ENCODE measurements around the gene GLYATL1B. TPM values are rescaled to one million over a fixed set of nuclear protein-coding genes. Genes with fewer than 3 reads are reported as not detected.

The GLYATL1B gene
- total and polyA plus RNA-seq, 2 of the 8 experiments (the other 6 are each of a cell fraction or from before 2014, with no cell fraction given): not detected

DNA sequence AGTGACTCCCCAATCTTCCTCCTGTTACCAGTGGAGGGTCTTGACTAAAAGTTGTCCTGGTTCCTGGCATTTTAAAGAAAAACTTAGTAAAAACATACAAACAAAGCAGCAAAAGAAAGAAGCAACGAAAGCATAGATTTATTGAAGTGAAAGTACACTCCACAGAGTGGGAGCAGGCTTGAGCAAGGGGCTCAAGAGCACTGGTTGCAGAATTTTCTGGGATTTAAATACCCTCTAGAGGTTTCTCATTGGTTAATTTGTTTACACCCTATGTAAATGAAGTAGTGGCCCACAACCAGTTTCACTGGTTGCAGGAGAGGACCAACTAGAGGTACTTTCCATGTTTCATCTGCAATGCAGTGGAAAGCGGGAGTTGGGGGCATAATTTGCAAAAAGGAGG, 31.7 kb downstream of the GLYATL1B start (continued):
- TF ChIP-seq, protein P1, sequence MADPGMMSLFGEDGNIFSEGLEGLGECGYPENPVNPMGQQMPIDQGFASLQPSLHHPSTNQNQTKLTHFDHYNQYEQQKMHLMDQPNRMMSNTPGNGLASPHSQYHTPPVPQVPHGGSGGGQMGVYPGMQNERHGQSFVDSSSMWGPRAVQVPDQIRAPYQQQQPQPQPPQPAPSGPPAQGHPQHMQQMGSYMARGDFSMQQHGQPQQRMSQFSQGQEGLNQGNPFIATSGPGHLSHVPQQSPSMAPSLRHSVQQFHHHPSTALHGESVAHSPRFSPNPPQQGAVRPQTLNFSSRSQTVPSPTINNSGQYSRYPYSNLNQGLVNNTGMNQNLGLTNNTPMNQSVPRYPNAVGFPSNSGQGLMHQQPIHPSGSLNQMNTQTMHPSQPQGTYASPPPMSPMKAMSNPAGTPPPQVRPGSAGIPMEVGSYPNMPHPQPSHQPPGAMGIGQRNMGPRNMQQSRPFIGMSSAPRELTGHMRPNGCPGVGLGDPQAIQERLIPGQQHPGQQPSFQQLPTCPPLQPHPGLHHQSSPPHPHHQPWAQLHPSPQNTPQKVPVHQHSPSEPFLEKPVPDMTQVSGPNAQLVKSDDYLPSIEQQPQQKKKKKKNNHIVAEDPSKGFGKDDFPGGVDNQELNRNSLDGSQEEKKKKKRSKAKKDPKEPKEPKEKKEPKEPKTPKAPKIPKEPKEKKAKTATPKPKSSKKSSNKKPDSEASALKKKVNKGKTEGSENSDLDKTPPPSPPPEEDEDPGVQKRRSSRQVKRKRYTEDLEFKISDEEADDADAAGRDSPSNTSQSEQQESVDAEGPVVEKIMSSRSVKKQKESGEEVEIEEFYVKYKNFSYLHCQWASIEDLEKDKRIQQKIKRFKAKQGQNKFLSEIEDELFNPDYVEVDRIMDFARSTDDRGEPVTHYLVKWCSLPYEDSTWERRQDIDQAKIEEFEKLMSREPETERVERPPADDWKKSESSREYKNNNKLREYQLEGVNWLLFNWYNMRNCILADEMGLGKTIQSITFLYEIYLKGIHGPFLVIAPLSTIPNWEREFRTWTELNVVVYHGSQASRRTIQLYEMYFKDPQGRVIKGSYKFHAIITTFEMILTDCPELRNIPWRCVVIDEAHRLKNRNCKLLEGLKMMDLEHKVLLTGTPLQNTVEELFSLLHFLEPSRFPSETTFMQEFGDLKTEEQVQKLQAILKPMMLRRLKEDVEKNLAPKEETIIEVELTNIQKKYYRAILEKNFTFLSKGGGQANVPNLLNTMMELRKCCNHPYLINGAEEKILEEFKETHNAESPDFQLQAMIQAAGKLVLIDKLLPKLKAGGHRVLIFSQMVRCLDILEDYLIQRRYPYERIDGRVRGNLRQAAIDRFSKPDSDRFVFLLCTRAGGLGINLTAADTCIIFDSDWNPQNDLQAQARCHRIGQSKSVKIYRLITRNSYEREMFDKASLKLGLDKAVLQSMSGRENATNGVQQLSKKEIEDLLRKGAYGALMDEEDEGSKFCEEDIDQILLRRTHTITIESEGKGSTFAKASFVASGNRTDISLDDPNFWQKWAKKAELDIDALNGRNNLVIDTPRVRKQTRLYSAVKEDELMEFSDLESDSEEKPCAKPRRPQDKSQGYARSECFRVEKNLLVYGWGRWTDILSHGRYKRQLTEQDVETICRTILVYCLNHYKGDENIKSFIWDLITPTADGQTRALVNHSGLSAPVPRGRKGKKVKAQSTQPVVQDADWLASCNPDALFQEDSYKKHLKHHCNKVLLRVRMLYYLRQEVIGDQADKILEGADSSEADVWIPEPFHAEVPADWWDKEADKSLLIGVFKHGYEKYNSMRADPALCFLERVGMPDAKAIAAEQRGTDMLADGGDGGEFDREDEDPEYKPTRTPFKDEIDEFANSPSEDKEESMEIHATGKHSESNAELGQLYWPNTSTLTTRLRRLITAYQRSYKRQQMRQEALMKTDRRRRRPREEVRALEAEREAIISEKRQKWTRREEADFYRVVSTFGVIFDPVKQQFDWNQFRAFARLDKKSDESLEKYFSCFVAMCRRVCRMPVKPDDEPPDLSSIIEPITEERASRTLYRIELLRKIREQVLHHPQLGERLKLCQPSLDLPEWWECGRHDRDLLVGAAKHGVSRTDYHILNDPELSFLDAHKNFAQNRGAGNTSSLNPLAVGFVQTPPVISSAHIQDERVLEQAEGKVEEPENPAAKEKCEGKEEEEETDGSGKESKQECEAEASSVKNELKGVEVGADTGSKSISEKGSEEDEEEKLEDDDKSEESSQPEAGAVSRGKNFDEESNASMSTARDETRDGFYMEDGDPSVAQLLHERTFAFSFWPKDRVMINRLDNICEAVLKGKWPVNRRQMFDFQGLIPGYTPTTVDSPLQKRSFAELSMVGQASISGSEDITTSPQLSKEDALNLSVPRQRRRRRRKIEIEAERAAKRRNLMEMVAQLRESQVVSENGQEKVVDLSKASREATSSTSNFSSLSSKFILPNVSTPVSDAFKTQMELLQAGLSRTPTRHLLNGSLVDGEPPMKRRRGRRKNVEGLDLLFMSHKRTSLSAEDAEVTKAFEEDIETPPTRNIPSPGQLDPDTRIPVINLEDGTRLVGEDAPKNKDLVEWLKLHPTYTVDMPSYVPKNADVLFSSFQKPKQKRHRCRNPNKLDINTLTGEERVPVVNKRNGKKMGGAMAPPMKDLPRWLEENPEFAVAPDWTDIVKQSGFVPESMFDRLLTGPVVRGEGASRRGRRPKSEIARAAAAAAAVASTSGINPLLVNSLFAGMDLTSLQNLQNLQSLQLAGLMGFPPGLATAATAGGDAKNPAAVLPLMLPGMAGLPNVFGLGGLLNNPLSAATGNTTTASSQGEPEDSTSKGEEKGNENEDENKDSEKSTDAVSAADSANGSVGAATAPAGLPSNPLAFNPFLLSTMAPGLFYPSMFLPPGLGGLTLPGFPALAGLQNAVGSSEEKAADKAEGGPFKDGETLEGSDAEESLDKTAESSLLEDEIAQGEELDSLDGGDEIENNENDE (IDR thresholded peaks at IDR 0.05; ENCODE audit: insufficient replicate concordance, low read length): no peak
- TF ChIP-seq GABPA (IDR thresholded peaks at IDR 0.05; ENCODE audit: borderline replicate concordance, insufficient read depth, low read length) (no peak), NRF1 (IDR thresholded peaks at IDR 0.05; ENCODE audit: low read depth, low read length) (no peak), KDM1A (IDR thresholded peaks at IDR 0.05; ENCODE audit: borderline replicate concordance, low read length) (no peak), TBP (IDR thresholded peaks at IDR 0.05; ENCODE audit: low read depth, low read length) (no peak), ZNF274 (IDR thresholded peaks at IDR 0.05; ENCODE audit: borderline replicate concordance, extremely low read depth, low read length) (no peak)

Data from H1 (cell line).